Spleen (tissue), 11 donors: ENCODE measurements around the gene IGLL5. TPM values are rescaled to one million over a fixed set of nuclear protein-coding genes. Genes with fewer than 3 reads are reported as not detected.

Source experiments
- DNase-seq: peaks from one replicate; pipeline ENCODE4 v3.0.0-alpha.2; 2020
- H3K27ac ChIP-seq, 8 donors: fragments of 200-600 bp; sonication (generic) in 7 of 8; 1 replicate in 4 of 8; 2 replicates in 4 of 8; pipeline versions ENCODE4 v1.5.0 to v1.8.0; 2016 to 2021; ENCODE audit warnings: inconsistent platforms in 4 of 8, mild to moderate bottlenecking in 4 of 8, moderate library complexity in 1 of 8
- H3K27me3 ChIP-seq, 7 donors: fragments of 200-600 bp; sonication (generic) in 6 of 7; replicated peaks in 1 of 7; 1 replicate in 4 of 7; 2 replicates in 3 of 7; pipeline versions ENCODE4 v1.5.0 to v1.8.0; 2016 to 2021; ENCODE audit warnings: inconsistent platforms in 3 of 7, mild to moderate bottlenecking in 1 of 7
- H3K36me3 ChIP-seq, 6 donors: fragments of 200-600 bp; sonication (generic) in 5 of 6; 1 replicate in 4 of 6; 2 replicates in 2 of 6; pipeline versions ENCODE4 v1.5.0 to v1.8.0; 2016 to 2021; ENCODE audit warnings: inconsistent platforms in 2 of 6
- H3K4me1 ChIP-seq, 6 donors: fragments of 200-600 bp; sonication (generic) in 5 of 6; 1 replicate in 3 of 6; 2 replicates in 3 of 6; pipeline versions ENCODE4 v1.5.0 to v1.8.0; 2016 to 2021; ENCODE audit warnings: inconsistent platforms in 3 of 6
- H3K4me3 ChIP-seq, 8 donors: fragments of 200-600 bp; sonication (generic) in 7 of 8; 1 replicate in 4 of 8; 2 replicates in 4 of 8; pipeline versions ENCODE4 v1.5.0 to v1.8.0; 2016 to 2021; ENCODE audit warnings: inconsistent platforms in 4 of 8, mild to moderate bottlenecking in 4 of 8, moderate library complexity in 2 of 8
- H3K9me3 ChIP-seq, 8 donors: fragments of 200-600 bp; sonication (generic) in 7 of 8; 1 replicate in 4 of 8; 2 replicates in 4 of 8; pipeline versions ENCODE4 v1.5.0 to v1.8.0; 2016 to 2021; ENCODE audit warnings: inconsistent platforms in 4 of 8
- POLR2A ChIP-seq, 3 donors: fragments of 450-650 bp; IDR thresholded peaks; one replicate each; pipeline ENCODE4 v1.5.1; 2017; ENCODE audit warnings: antibody characterized with exemption in 3 of 3, mild to moderate bottlenecking in 1 of 3
- POLR2AphosphoS5 ChIP-seq, 3 donors: sonication (generic); formaldehyde crosslinking; IDR thresholded peaks; one replicate each; pipeline ENCODE4 v1.5.1; 2017; ENCODE audit warnings: antibody characterized with exemption in 3 of 3
- WGBS, 5 donors: extraction: QIAGEN DNeasy Blood & Tissue Kit in 3 of 5; methylation state at CpG; one replicate each; pipeline versions ENCODE4 v1.1.5 to v1.1.7; 2013 to 2018; 5-methylcytosine and 5-hydroxymethylcytosine counted together
- intact Hi-C: fragments of 100-400 bp; cut with DNase I; formaldehyde crosslinking; loops from one replicate; pipeline ENCODE4 v1.15.0; 2023; ENCODE audit warnings: low total_unique reads
- polyA plus RNA-seq, 3 donors: library from polyadenylated mRNA; stranded (reverse); fragments of 200-250 nt; gene quantifications; one replicate each; pipeline ENCODE4 v1.2.1, GENCODE V29; 2013
- total RNA-seq, 7 donors: library from RNA; depleted of rRNA in 3 of 7; stranded (reverse); fragments of >200 nt in 3 of 7; fragmentation: NEBNext Ultra II Directional in 4 of 7; extraction: Animal tissue kit (Norgen Biotek cat#: 25700) in 4 of 7; gene quantifications; one replicate each; pipeline versions ENCODE4 v1.1.0 to v1.2.1, GENCODE V29; 2016 to 2021
- TF ChIP-seq, protein P1 (sequence below), 11 experiments: fragments of 200-600 bp in 7 of 11; fragments of 450-650 bp in 4 of 11; sonication (generic) in 4 of 11; IDR thresholded peaks in 8 of 11; conservative IDR thresholded peaks in 3 of 11; 1 replicate in 7 of 11; 2 replicates in 4 of 11; pipeline versions ENCODE4 v1.4.0 to v1.8.0; 2016 to 2021; ENCODE audit warnings: antibody characterized with exemption in 11 of 11, inconsistent platforms in 4 of 11, mild to moderate bottlenecking in 1 of 11
- donor health status: healthy with polysubstance abuse.
- donor health status: DM: no; HTN: no; CAD: no; lungs with moderate emphysema.
- donor health status: DM: no; HTN: no; CAD: no.
- donor health status: Bipolar disorder and iron deficiency.
- donor health status: healthy.
- donor health status: DM: no; HTN: no; CAD: no.
- donor health status: DM: yes; HTN: yes; CAD: no.

IGLL5 gene
- total and polyA plus RNA-seq, 10 donors, result 55.9 to 720 (median 127) TPM

DNA sequence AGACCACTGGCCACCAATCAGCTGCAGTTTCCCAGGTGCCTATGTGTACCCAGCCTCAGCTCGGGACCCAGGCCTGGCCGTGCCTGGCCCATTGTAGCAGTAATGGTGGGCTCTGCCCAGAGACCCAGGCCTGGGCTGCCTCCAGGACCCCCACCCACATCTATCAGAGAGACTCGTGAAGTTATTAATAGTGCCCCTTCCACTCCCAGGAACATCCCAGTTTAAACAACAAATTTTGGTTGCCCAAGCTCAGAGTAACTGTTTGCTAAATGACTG lies 42.5 kb downstream of the IGLL5 start:
- no peaks in the 10 kb centered on the region for H3K36me3 ChIP-seq
- peak overlapping the region in 6 of 8 donors; percentile 27 to 85 (median 64) for H3K27ac ChIP-seq
- no peak for DNase-seq
- no peak for TF ChIP-seq POLR2AphosphoS5 (IDR thresholded peaks at IDR 0.05)
- TF ChIP-seq, protein P1, sequence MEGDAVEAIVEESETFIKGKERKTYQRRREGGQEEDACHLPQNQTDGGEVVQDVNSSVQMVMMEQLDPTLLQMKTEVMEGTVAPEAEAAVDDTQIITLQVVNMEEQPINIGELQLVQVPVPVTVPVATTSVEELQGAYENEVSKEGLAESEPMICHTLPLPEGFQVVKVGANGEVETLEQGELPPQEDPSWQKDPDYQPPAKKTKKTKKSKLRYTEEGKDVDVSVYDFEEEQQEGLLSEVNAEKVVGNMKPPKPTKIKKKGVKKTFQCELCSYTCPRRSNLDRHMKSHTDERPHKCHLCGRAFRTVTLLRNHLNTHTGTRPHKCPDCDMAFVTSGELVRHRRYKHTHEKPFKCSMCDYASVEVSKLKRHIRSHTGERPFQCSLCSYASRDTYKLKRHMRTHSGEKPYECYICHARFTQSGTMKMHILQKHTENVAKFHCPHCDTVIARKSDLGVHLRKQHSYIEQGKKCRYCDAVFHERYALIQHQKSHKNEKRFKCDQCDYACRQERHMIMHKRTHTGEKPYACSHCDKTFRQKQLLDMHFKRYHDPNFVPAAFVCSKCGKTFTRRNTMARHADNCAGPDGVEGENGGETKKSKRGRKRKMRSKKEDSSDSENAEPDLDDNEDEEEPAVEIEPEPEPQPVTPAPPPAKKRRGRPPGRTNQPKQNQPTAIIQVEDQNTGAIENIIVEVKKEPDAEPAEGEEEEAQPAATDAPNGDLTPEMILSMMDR (IDR thresholded peaks at IDR 0.05 in 8 of 11, conservative IDR thresholded peaks at IDR 0.05 in 3 of 11), result no peak
- no peak for TF ChIP-seq POLR2A (IDR thresholded peaks at IDR 0.05)
- peaks cover 0 to 99% (median 67%) of the 10 kb centered on the region in 6 donors for H3K4me1 ChIP-seq
- no peak overlapping the region for H3K4me3 ChIP-seq
- H3K9me3 ChIP-seq, result no peaks in the 10 kb centered on the region
- intact Hi-C loops, result no loop called here
- H3K27me3 ChIP-seq, result peaks cover 0 to 6% (median 0%) of the 10 kb centered on the region in 7 donors
- 80 to 89% (median 86%) methylated on average over 3 of the region's 3 CpGs for WGBS, 5 donors

GRCh38 chr22:22930571-22931556 lies 43.2 kb downstream of the IGLL5 start:
- Histone ChIP-seq H3K27me3 (peaks cover 0 to 6% (median 0%) of the 10 kb centered on the region in 7 donors), H3K4me3 (no peak overlapping the region), H3K36me3 (no peaks in the 10 kb centered on the region), H3K9me3 (no peaks in the 10 kb centered on the region), H3K27ac (peak overlapping the region in 6 of 8 donors; percentile 21 to 85 (median 64)), H3K4me1 (peaks cover 0 to 99% (median 73%) of the 10 kb centered on the region in 6 donors)
- TF ChIP-seq POLR2AphosphoS5 (IDR thresholded peaks at IDR 0.05) (no peak), POLR2A (IDR thresholded peaks at IDR 0.05) (no peak)
- TF ChIP-seq, protein P1 (IDR thresholded peaks at IDR 0.05 in 8 of 11, conservative IDR thresholded peaks at IDR 0.05 in 3 of 11), result no peak
- intact Hi-C loops, result no loop called here
- WGBS, 5 donors, result 70 to 85% (median 81%) methylated on average over 6 to 9 of the region's 9 CpGs
- peak; percentile 70 for DNase-seq

GRCh38 chr22:22931557-22932270 lies 44.1 kb downstream of the IGLL5 start:
- Histone ChIP-seq H3K9me3 (no peaks in the 10 kb centered on the region), H3K4me1 (peaks cover 0 to 99% (median 77%) of the 10 kb centered on the region in 6 donors), H3K27me3 (peaks cover 0 to 6% (median 0%) of the 10 kb centered on the region in 7 donors), H3K36me3 (no peaks in the 10 kb centered on the region), H3K27ac (peak overlapping the region in 6 of 8 donors; percentile 21 to 85 (median 64)), H3K4me3 (no peak overlapping the region)
- peak; percentile 28 to 80 (median 51) for TF ChIP-seq POLR2AphosphoS5 (IDR thresholded peaks at IDR 0.05)
- TF ChIP-seq, protein P1 (IDR thresholded peaks at IDR 0.05 in 8 of 11, conservative IDR thresholded peaks at IDR 0.05 in 3 of 11), result no peak
- peak; percentile 77 for DNase-seq
- 66 to 80% (median 68%) methylated on average over 12 to 14 of the region's 14 CpGs for WGBS, 5 donors
- intact Hi-C loops, result no loop called here
